DMS 273 (cell line): Measurements from ENCODE around the gene TMEFF1.

Experiments used
- DNase-seq: peaks from one replicate; lab custom pipeline; 2025; ENCODE audit not compliant: unreplicated experiment; lab: John Stamatoyannopoulos, UW

Gene TMEFF1

DNA sequence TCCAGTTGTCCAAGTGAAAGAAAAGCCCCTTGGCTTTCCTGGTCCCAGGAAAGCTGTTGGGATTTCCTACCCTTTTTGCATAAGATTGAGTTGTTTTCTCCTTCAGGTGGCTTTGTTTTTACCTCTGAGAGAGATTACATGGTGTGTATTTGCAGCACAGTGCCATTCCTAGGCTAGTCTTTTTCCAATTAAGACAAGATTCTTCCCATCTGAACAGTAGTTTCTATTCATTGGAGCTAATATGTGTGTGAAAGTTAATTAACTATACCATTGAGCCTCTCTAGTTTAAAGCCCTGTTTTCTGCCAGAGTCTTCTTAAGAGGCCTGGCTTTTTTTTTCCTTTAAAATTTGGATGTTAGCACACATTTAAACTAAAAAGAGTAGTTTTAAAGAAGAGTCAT lies 25.9 kb upstream of the TMEFF1 start:
- no peak for DNase-seq

DNA sequence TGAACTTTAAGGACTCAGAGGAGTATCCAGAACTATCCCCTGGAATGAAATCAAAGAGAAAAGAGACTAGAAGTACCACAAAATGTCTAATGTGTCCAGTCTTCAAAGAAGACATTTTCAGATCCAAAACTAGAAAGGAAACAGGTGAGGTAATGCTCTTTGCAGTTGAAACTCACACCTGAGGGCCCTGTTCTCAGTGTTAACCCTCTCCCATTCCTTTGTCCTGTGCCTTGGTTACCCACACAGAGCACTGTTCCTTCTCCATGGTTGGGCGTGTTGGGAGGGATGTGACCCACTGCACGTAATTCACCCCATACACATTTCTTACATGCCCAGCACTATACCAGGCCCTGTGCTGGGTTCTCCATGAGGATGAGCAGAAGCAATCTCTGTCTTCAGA lies 24.7 kb upstream of the TMEFF1 start:
- no peak for DNase-seq

DNA sequence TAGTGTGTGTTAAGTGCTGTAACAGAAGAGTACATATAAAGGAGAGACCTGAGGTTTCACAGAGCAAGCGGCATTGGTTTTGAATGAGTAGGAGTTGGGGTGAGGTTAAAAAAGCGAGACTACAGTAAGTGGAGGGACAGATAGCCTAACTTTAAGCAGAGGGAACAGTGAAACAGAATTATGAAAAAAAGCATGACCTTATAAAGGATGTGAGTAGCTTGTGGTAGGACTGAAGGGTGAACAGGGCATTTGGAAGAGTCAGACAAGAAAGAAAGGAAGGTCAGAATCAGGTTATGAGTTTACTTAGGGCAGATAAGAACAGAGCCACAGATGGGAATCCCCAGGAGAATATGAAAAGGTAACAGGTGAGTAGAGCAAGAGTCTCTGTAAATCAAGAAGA lies 23.5 kb upstream of the TMEFF1 start:
- no peak for DNase-seq

DNA sequence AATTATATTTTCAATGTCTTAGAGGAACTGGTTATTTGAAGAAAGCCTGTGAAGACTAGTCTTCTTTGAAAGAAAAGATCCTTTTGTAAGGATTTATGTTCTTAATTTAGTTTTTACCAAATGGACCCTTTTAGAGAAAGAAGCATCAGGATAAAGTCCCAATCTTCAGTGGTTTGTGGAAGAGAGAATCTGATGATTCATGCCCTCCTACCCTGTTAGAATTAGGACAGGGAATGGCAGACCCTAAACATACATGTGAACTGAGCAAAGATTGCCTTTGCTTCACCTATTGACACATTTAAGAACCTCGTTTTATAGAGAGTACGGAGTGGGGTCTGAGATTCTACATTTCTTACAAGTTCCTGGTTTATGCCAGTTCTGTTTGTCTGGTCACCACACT lies 20.1 kb upstream of the TMEFF1 start:
- DNase-seq, result no peak

DNA sequence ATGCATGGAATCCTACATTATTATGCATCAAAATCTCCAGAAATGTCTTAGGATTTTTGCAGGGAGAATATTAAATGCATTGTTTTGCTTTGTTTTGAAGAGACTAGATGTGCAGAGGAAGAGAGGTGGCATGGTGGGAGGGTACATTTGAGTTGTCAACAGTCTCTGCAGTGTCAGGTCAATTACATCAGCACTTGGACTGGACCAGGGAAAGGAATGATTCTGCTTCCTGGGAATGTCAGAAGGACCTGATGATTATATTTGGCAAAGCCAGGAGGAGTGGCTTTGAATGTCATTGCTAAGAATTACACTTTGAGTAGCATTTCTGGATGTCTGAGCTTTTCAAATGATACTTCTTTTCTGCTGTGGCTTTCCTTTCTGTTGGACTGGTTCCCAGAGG lies 17.5 kb upstream of the TMEFF1 start:
- no peak for DNase-seq

DNA sequence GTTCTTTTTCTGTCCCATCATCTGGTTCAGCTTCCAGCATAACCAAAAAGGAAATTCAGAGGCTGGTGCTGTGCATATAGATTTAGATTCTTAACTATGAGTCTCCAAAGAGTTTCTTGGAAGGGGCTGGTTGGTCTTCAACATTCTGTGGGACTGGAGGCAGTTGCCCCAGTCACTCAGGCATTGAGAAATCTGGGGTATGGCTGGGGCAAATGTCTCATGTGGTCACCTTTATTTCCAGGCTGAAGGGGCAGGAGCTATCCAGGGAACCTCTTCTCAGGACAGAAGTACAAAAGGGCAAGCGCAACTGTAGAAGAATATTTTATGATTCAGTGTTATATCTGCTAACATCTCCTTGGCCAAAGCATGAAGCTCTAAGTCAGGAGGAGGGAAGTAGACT lies 15.4 kb upstream of the TMEFF1 start:
- DNase-seq, result no peak

DNA sequence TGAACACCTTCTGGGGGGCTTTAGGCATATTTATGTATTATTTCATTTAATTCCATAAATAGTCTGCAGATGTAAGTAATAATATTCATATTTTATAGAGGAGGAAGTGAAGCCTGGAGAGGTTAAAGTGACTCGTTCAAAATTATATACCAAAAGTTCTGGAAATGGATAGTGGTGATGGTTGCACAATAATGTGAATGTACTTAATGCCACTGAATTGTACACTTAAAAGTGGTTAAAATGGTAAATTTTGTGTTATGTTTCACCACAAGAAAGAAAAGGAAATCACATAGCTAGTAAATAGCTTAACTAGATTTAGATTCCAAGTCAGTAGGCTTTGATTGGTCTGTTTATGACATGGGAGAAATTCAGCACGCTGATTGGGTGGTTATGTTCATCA lies 13.0 kb upstream of the TMEFF1 start:
- DNase-seq, result no peak

DNA sequence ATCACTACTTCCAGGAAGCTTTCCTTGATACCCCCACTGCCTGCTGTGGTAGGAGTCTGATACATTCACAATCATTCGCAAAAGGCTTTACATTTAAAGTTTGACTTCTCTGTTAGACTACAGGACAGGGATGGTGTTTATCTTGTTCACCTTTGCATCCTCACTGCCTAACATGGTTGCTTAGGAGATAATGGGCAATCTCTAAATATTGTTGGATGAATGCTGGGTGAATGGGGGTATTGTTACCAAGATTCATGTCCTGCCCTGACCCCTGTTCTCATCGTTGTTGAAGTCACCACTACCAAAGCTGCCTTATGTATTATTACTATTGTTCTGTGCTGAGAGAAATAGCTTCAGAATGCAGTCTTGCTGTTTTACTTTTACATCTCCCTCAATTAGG lies 7.7 kb upstream of the TMEFF1 start:
- no peak for DNase-seq

DNA sequence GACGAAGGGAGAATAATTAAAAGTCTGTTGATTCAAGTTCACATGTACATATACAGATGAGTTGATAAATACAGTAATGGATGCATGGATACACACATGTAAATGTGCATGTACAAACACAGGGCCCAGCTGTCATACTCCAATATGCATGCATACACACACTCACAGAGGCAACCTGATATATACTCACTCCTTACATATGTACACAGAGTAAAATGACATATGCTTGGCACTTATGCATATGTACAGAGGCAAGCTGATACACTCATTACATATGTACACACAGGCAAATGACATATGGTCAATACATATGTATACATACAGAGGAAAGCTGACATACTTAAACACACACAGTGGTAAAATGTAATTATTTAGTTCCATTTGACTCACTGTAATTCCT lies 7.2 kb upstream of the TMEFF1 start:
- peak; percentile 74 for DNase-seq

DNA sequence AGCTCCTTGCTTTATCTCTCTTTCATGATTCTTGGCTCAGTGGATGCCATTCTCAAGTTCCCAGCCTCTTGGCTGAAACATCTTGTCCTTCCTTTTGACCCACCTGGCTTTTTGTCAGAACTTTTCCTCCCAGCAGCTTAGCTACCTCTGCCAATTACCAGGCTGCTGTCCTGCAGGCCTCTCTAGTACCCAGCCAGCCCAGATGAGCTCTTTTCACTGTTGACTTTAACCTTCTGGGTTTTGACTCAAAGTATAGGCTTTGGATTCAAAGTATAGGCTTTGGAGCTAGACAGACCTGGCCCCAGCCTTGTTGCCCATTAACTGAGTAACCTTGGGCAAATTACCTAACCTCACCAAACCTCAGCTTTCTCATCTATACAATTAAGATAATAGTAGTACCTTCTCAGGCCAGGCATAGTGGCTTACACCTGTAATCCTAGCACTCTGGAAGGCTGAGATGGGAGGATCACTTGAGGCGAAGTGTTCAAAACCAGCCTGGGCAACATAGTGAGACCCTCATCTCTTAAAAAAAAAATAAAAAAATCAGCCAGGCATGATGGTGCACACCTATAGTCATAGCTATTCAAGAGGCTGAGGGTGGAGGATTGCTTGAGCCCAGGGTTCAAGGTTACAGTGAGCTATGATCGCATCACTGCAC lies 6.6 kb upstream of the TMEFF1 start:
- peak; percentile 60 for DNase-seq

DNA sequence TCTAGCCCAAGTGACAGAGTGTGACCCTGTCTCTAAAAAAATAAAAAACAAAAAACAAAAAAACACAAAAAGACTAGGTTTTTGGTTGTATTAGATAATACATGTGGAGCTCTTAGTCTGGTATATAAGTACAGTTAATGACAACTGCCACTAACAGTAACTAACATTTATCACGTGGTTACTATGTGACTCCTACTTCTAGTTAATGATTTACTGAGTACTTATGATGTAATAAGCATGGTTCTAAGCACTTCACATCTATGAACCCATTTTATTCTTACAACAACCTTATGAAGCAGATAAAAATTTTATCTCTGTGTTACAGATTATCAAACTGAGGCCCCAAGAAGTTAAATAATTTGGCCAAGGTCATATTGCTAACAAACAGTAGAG lies 6.1 kb upstream of the TMEFF1 start:
- DNase-seq, result no peak

DNA sequence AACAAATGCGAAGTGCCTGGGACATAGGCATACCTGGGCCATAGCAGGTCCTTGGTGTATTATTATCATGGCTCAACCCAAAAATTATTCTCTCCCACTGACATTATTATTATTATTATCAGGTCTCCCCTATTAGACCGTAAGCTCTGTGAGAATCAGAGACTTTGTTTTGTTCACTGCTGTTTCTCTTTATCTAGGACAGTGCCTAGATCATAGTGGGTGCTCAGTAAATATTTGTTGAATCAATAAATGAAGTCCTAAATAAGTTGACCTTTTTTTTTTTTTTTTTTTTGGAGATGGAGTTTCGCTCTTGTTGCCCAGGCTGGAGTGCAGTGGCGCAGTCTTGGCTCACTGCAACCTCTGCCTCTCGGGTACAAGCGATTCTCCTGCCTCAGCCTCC lies 4.9 kb upstream of the TMEFF1 start:
- DNase-seq, result no peak

DNA sequence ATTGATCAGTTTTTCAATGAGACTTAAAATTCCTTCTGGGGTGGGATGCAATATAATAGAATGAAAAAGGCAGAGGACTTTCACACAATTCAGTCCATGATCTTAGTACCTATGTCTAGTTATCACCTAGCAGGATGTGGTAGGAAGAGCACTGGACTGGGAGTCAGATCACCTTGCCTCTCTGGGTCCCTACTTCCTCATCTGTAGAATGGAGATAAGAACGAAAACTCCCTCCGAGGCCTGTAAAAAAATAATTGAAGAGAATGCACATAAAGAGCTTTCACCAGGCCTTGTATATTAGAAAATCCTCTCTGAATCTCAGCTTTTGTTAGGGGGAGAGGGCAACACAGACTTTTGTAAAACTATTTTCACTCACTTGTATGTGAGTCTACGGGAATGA lies 681 bp upstream of the TMEFF1 start:
- no peak for DNase-seq

DNA sequence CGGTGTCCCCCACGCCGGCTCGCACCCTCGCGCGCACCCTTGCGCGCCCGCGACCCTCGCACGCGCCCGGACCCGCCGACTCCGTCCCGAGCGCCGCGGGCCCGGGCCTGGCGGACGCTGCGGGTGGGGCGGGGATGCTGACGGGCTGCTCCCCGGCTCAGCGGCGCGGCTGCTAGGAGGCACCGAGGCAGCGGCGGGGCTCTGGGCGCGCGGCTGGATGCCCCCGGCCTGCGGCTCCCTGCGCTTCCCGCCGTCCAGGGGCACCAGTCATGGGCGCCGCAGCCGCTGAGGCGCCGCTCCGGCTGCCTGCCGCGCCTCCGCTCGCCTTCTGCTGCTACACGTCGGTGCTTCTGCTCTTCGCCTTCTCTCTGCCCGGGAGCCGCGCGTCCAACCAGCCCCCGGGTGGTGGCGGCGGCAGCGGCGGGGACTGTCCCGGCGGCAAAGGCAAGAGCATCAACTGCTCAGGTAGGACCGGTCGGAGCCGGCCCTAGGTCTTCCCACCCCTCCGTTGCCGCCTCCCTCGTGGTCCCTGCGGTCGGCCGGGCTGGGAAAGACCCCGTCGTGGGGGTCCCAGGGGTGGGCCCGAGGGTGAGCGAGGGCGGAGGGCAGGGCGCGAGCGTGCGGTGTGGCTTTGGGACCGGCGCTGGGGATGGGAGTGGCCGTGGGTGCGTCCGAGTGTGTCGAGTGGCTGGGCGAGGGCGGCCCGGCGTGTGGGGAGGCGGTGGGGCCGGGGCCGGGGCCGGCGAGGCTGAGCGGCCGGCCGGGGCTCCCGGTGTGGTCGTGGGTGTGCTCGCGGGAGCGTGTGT lies 530 bp downstream of the TMEFF1 start:
- peak; percentile 72 for DNase-seq

DNA sequence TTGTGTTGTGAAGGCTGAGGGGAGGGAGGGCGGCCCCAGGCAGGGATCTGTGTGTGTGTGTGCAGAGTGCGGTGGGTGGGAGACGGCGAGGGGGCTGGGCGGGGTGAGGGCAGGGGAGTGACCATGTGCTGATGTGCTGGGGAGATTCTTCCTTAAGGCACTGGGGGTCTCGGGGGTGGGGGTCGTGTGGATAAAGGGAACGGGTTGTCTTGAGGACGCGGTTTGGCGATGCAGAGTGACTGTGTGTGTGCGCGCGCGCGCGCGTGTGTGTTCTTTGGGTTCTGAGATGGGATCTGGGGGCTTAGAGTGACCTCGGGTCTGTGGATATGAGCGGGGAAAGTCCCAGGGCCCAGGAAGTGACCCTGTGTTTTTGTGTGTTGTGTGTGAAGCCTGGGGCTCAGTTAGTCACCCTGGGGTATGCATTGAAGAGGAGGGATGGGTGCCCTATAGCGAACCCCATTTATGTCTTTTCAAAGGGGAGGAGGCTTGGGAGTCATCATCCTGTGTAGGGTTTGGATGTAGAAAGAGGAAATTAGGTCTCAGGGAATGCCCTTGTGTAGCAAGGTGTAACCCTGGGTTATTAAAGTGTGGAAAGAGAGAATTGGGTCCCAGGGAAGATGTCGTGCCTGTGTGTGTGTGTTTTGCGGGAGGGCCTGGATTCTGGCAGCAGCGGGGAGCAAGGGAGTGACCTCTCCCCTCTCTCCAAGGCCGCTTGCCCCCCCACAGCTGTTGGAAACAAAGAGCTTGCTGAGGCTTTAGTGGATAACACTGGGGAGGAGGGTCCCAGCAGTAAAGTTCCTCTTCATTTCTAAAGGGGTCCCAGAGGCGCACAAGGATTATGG lies 1.4 kb downstream of the TMEFF1 start:
- DNase-seq, result peak; percentile 55

DNA sequence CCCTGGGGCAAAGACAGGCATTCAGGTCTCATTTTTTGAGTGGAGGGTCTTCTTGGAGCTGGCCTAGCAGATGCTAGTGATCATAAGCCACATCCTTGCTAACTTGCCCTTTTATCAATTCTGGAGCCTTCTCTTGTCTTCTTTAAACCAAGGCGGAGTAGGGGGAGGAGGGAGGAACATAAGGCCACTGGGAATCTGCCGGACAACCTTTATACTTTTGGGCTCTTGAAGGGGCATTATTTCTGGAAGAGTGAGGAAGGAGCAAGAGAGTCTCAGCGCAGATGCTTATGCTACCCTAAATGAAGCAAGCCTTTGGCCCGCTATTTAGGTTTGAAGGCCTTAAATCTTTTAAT lies 2.0 kb downstream of the TMEFF1 start:
- DNase-seq, result no peak

DNA sequence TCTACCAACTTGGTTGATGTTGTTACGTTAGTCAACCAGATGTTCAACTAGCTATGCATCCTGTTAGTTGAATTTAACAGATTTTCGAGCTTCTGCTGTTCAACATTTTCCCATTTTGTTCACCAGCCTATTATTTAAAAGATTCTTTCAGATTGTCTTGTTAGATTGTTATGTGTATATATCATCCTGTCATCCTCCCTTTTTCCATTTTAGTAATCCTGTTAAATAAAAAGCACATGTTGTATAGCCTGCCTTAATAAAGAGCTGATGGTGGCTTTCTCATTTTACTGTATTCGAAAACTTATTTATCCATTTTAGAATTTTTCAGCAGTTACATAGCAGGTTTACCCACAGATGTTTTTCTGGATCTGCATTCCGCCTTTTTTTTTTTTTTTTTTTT lies 4.3 kb downstream of the TMEFF1 start:
- DNase-seq, result no peak

DNA sequence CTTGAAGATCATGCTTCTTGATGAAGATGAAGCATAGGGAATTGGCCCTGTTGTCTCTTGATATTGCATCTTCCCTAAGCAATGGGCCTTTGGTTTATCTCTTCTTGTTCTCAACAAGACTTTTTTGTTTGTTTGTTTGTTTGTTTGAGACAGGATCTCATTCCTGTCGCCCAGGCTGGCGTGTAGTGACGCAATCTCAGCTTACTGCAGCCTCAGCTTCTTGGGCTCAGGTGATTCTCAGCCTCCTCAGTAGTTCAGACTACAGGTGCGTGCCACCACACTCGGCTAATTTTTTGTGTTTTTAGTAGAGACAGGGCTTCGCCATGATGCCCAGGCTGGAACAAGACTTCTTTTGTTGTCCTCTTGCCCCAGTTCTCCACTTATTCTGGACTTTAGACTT lies 5.2 kb downstream of the TMEFF1 start:
- DNase-seq, result no peak

DNA sequence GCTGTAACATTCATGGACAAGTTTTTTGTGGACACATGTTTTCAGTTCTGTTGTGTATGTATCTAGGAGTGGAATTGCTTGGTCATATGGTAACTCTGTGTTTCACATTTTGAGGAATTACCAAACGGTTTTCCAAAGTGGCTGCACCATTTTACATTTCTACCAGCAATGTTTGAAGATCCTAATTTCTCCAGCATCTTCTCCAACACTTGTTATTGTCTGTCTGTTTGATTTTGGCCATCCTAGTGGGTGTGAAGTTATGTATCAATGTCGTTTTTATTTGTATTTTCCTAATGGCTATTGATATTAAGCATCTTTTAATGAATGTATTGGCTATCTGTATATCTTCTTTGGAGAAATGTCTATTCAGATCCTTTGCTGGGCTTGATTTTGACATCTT lies 6.9 kb downstream of the TMEFF1 start:
- no peak for DNase-seq

DNA sequence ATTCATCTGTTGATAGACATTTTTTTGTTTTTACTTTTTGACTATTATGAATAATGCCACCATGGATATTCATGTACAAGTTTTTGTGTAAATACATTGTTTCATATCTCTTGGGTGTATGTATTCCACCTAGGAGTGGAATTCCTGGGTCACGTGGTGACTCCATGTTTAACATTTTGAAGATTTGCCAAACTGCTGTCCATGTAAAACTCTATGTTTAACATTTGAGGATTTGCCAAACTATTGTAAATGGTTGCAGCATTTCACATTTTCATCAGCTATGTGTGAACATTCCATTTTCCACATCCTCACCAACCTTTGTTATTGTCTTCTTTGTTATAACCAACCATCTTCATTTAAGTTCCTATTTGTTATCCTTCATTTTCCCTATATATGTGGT lies 12.2 kb downstream of the TMEFF1 start:
- DNase-seq, result no peak

DNA sequence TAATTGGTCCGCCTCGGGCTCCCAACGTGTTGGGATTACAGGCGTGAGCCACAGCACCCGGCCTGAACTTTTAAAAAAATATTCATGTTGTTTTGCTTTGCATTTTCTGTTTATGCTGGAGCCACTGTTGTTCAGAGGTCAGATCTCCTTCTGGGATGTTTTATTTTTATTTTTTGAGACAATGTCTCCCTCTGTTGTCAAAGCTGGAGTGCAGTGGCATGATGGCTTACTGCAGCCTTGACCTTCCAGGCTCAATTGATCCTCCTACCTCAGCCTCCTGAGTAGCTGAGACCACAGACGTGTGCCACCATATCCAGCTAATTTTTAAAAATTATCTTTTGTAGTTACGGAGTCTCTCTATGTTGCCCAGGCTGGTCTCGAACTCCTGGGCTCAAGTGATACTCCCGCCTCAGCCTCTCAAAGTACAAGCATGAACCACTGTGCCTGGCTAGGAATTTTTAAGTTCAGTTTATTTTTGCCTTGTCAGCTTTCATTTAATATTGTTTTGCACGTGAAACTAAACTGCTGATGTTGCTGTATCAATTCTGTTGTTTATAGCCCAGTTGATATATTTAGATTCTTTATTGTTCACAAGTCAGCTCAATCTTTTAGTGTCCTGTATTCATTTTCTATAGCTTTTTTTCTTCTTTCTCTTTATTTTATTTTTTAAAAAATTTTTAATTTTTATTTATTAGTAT lies 13.7 kb downstream of the TMEFF1 start:
- no peak for DNase-seq

DNA sequence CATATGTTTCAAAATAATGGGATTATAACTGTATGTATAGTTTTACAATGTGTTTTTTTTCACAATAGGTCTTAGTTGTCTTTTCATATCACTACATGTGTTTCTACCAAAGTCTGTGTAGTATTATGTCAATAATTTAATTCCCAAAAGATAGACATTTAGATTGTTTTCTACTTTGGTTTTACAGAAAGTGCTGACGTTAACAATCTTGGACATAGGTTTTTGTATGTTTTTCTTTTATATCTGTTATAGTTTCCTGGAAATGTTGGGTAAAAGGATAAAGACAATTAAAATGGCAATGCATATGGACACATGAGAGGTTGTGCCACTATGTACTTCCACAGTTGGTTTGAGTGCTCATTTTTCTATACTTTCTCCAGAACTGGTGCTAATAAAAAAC lies 15.2 kb downstream of the TMEFF1 start:
- DNase-seq, result no peak
